Activated T-cell treated with anti-CD3 and anti-CD28 coated beads, Interleukin-2, amount 50 U/mL, for 48 hours (primary cell): Measurements from ENCODE around the gene SLC2A1.
"Not testable (repeated sequence)": the region's sequence is repeated elsewhere in the genome, so short reads cannot be mapped to it uniquely, and the experiment has no call there.

ENCODE experiments used
- DNase-seq, 2 experiments: peaks; one replicate each; pipeline ENCODE4 v3.0.0-alpha.2; 2020

SLC2A1 gene

DNA sequence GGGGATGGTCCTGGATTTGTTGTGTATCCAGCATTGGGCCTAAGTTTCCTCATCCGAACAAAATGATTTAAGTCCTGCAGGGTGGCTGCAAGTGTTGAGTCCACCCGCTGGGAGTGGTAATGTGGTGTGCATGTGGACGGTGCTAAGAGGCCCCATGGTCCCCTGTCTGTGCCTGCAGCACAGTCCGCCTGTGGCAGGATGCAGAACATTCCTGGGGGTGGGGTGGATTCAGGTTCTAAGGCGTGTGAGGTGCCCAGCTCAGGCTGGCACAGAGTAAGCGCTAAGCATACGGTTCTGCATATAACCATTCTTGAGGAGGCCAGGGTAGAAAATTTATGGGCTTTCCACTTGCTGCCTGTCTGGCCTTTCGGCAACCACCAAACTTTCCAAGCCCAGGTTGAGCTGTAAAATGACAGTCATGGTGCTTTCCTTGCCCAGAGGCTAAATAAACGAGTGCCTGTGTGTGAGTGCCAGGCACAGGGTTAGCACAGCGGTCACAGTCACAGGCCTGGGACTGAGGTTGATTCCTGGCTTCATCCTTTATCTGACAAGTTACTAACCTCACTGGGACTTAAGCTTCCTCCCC, 30.7 kb downstream of the SLC2A1 start:
- DNase-seq: no peak

- DNase-seq: peak in 1 of 2 experiments; percentile 17
Measured at GRCh38 chr1:42927274-42927841, 31.3 kb downstream of the SLC2A1 start.

- DNase-seq: no peak
Measured at GRCh38 chr1:42926879-42927242, 31.8 kb downstream of the SLC2A1 start.

- no peak for DNase-seq
Measured at GRCh38 chr1:42926235-42926878, 32.3 kb downstream of the SLC2A1 start.

- peak; percentile 28 to 61 for DNase-seq
Measured at GRCh38 chr1:42924851-42925760, 33.6 kb downstream of the SLC2A1 start.

GRCh38 chr1:42924082-42924850, 34.4 kb downstream of the SLC2A1 start:
- peak; percentile 96 to 97 for DNase-seq

GRCh38 chr1:42923367-42924081, 35.1 kb downstream of the SLC2A1 start:
- DNase-seq: no peak

- peak; percentile 70 to 72 for DNase-seq
Measured at GRCh38 chr1:42922687-42923366, 35.8 kb downstream of the SLC2A1 start.

DNA sequence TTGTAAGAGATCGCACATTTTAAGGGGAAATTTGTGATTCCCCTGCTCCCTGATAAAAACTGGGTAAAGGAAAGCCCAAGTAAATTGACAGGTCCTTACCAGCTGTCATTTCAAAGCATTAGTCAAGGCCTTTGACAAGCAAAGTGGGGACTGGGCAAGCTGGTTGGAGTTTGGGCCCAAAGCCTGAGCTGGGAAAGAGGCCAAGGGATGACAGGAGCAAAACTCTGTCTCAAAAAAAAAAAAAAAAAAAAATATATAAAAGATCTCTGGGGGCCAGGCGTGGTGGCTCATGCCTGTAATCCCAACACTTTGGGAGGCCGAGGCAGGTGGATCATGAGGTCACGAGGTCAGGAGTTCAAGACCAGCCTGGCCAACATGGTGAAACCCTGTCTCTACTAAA, 36.9 kb downstream of the SLC2A1 start:
- DNase-seq: no peak

DNA sequence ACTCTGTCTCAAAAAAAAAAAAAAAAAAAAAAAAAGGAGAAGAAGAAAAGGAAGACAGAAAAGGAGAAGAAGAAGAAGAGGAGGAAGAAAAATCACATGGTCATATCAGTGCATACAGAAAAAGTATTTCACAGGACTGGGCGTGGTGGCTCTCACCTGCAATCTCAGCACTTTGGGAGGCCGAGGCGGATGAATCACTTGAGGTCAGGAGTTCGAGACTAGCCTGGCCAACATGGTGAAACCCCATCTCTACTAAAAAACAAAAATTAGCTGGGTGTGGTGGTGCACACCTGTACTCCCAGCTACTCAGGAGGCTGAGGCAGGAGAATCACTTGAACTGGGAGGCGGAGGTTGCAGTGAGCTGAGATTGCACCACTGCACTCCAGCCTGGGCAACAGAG, 39.0 kb downstream of the SLC2A1 start:
- DNase-seq: not testable (repeated sequence)

- DNase-seq: no peak
Measured at GRCh38 chr1:42917241-42917495, 41.5 kb downstream of the SLC2A1 start.

DNA sequence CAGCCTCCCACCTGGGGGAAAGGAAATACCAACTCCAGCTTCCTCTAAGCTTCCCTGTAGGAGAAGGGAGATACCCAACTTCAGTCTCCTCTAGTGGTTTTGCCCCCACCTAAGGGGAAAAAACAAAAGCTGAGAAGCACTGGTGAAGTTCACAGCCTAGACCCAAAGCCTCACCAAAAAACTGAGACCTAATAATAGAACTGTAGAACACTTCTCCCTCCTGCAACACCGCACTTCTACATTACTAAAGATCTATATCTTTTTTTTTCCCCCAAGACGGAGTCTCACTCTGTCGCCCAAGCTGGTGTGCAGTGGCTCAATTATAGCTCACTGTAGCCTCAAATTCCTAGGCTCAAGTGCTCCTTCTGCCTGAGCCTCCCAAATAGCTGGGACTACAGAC, 43.2 kb downstream of the SLC2A1 start:
- DNase-seq: no peak

DNA sequence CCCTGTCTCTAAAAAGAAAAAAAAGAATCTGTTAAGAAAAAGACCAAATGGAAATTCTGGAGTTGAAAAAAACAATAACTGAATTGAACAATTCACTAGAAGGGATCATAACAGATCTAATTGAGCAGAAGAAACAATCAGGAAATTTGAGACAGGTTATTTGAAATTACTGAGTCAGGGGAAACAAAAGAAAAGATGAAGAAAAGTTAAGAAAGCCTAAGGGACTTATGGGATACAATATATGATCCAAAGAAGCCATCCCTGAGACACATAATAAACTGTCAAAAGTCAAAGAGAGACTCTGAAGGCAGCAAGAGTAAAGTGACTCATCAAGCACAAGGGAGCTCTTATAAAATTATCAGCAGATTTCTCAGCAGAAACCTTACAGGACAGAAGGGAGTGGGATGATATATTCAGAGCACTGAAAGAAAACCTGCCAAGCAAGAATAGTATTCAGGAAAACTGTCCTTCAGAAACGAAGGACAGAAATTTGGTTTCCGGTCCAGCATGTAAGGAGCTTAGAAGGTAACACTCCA, 44.5 kb downstream of the SLC2A1 start:
- DNase-seq: no peak

- peak in 1 of 2 experiments; percentile 54 for DNase-seq
Measured at GRCh38 chr1:42913426-42914091, 45.1 kb downstream of the SLC2A1 start.

DNA sequence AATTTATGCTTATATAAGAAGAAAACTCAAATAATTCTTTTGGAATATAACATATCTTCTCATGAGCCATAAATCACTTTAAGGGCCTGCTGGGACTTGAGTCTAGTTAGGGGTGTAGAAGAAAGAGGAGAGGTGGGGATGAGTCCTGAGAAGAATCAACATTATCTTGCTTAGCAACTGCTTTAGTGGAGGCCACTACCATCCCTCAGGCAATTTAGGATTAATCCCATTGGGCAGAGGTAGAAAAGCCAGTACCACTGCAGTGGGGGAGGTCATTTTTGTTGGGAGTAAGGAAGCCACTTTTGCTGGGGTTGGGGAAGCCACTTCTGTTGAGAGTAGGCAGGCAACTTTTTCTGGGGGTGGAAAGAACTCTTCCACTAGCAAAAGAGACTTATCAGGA, 47.7 kb downstream of the SLC2A1 start:
- DNase-seq: no peak

DNA sequence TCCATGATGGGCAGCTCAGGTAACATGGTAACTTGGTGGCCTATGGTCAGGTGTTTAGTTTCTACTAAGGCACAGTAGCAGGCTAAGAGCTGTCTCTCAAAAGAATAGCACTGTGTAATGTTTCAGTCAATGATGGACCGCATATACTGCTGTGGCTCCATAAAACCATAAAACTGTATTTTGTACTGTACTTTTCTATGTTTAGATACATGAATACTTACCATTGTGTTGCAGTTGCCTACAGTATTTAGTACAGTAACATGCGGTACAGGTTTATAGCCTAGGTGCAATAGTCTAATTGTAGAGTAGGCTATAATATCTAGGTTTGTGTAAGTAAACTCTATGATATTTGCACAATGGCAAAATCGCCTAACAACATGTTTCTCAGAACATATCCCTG, 50.6 kb downstream of the SLC2A1 start:
- DNase-seq: no peak

- DNase-seq: no peak
Measured at GRCh38 chr1:42904434-42904833, 54.2 kb downstream of the SLC2A1 start.

DNA sequence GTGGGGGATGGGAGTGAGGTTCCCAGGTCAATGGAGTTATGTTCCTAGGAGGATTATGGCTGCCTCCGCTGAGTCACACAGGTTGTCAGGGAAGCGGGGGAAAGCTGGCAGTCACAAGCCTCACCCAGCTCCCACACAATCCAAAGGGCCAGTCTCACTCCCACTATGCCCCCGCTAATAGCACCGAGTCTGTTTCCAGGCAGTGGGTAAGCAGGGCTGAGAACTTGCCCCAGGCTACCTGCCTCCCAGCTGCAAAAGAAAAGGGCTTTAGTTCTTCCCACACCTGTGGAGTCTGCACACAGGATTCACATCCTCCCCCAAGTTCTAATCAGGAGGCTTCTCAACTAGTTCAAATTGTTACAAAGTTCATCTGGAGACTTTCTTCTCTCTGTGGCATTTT, 58.7 kb downstream of the SLC2A1 start:
- DNase-seq: not testable (repeated sequence)

- DNase-seq: no peak
Measured at GRCh38 chr1:42891465-42892138, 67.1 kb downstream of the SLC2A1 start.

GRCh38 chr1:42889264-42889663, 69.4 kb downstream of the SLC2A1 start:
- no peak for DNase-seq
